ENCODE measurements around the gene ZFR. TPM values are rescaled to one million over a fixed set of nuclear protein-coding genes. Genes with fewer than 3 reads are reported as not detected.

Gene ZFR
- total and polyA plus RNA-seq, 9 of the 15 experiments (the other 6 are each of a cell fraction or from before 2014, with no cell fraction given): 35.5 to 108 (median 71.1) TPM

GRCh38 chr5:32489791-32490562 is 45.4 kb upstream of the ZFR start:
- Histone ChIP-seq H3K9ac (ENCODE audit: insufficient read depth in 1 of 2, low read depth in 2 of 2, low read length in 2 of 2) (no peak overlapping the region), H2AFZ (ENCODE audit: low read depth, low read length) (no peak overlapping the region), H3K27me3 (ENCODE audit: control insufficient read depth in 2 of 2, insufficient read depth in 2 of 2, low read length in 2 of 2) (peaks cover 6 to 26% of the 10 kb centered on the region in 2 experiments), H3K9me1 (ENCODE audit: control insufficient read depth, insufficient read depth, low read length) (no peaks in the 10 kb centered on the region), H3K79me2 (ENCODE audit: control insufficient read depth, insufficient read depth, low read length) (no peaks in the 10 kb centered on the region), H3K4me2 (ENCODE audit: insufficient read depth, low read length) (no peak overlapping the region), H3K4me1 (replicated peaks in 1 of 2; ENCODE audit: control insufficient read depth in 2 of 2, insufficient read depth in 2 of 2, low read length in 2 of 2) (no peaks in the 10 kb centered on the region), H3K36me3 (ENCODE audit: control insufficient read depth, insufficient read depth, low read length) (no peaks in the 10 kb centered on the region), H3K4me3 (no peak overlapping the region), H3K27ac (ENCODE audit: extremely low read depth, low read depth, low read length) (no peak overlapping the region), H4K20me1 (replicated peaks; ENCODE audit: control insufficient read depth, insufficient read depth, low read length) (no peaks in the 10 kb centered on the region), H3K9me3 (replicated peaks; ENCODE audit: control insufficient read depth, insufficient read depth, low read depth, low read length) (no peaks in the 10 kb centered on the region)
- ChIA-PET CTCF (ENCODE audit: low intra/inter-chr PET ratio) (interaction anchor here (0.6 to 3.4 kb wide), 5 partner anchors 34 to 933 kb away, joined by 3 to 24 read pairs (median 6); no protein-coding TSS in a partner anchor), POLR2A (interaction anchor here (0.8 to 2.0 kb wide), 2 partner anchors 15 to 100 kb away, joined by 3 to 12 read pairs; no protein-coding TSS in a partner anchor)
- DNase-seq (ENCODE audit: extremely low read depth in 1 of 4, low spot score in 3 of 4) (peak; percentile 69 to 84 (median 76)), FAIRE-seq (peak; percentile 91), ATAC-seq (peak; percentile 90)
- in situ Hi-C loops (cut with MboI) (loop anchor here (5.0 to 10.0 kb wide), 2 partner anchors 95 to 122 kb away; partner anchors contain the start of gene SUB1), intact Hi-C loops (cut with micrococcal nuclease) (loop anchor here (1.0 kb wide), 2 partner anchors 100 to 123 kb away; no protein-coding TSS in a partner anchor)
- 17% methylated on average over 10 of the region's 10 CpGs for WGBS (ENCODE audit: insufficient coverage, low coverage, missing lambda C conversion rate)
- BruUV-seq (replicated peaks): no TSS peak
- TF ChIP-seq YY1 (IDR thresholded peaks at IDR 0.05; ENCODE audit: borderline replicate concordance in 1 of 3, control insufficient read depth in 1 of 3, extremely low read depth in 1 of 3, insufficient read depth in 3 of 3, insufficient read length in 1 of 3, insufficient replicate concordance in 2 of 3, low read depth in 1 of 3, low read length in 2 of 3) (no peak), KLF16 (IDR thresholded peaks at IDR 0.05) (0 out of 2 replicates have a peak, but pooled peaks have one; percentile 13), MAZ (CRISPR knock-in tag; conservative IDR thresholded peaks at IDR 0.05 in 1 of 2, IDR thresholded peaks at IDR 0.05 in 1 of 2) (peak in 1 of 2 experiments; percentile 50; a peak in 1 of 4 replicates), REST (IDR thresholded peaks at IDR 0.05; ENCODE audit: borderline replicate concordance) (peak; percentile 79), REST (CRISPR knock-in tag; IDR thresholded peaks at IDR 0.05; ENCODE audit: low read depth) (no peak), DEAF1 (CRISPR knock-in tag; IDR thresholded peaks at IDR 0.05) (peak; percentile 63; the same call in 1 of the 2 replicates), NFATC3 (IDR thresholded peaks at IDR 0.05) (no peak), HNRNPUL1 (IDR thresholded peaks at IDR 0.05; ENCODE audit: low read length) (no peak), SMC3 (conservative IDR thresholded peaks at IDR 0.05; ENCODE audit: insufficient read depth, low read depth, low read length) (peak; percentile 90)
